NCI-H1105 treated with DMSO at 0.1 percent for 48 hours (cell line): ENCODE measurements around the gene CXCR2.
A peak's percentile ranks its signal among the peaks of the same experiment; 100 is the strongest.
"Not testable (repeated sequence)": the region's sequence is repeated elsewhere in the genome, so short reads cannot be mapped to it uniquely, and the experiment has no call there.

Experiments used
- DNase-seq: peaks from one replicate; lab custom pipeline; 2025; lab: John Stamatoyannopoulos, UW

CXCR2 gene

GRCh38 chr2:218130377-218130776 is 4.5 kb downstream of the CXCR2 start:
- DNase-seq, result no peak

- DNase-seq, result no peak
Observed at GRCh38 chr2:218130822-218131221, 5.0 kb downstream of the CXCR2 start.

DNA sequence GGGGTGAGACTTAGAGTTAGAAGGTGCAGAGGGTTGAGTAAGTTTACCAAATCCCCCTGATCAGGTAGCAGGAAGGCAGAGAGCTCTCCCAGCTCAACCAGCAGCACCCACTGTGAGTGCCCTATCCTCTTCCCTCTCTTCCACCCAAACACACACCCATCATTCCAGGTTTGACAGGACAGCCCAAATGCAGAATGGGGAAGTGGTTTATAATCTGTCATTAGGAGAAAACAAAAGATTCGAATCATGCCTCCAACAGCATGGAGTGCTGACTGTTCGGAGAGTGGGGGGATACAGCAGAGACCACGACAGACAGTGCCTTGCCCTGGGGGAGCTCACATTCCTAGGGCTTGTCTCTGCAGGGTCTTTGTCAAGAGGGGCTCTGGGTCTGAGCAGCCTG is 11.7 kb downstream of the CXCR2 start:
- no peak for DNase-seq

GRCh38 chr2:218138047-218138446 is 12.2 kb downstream of the CXCR2 start:
- no peak for DNase-seq

DNA sequence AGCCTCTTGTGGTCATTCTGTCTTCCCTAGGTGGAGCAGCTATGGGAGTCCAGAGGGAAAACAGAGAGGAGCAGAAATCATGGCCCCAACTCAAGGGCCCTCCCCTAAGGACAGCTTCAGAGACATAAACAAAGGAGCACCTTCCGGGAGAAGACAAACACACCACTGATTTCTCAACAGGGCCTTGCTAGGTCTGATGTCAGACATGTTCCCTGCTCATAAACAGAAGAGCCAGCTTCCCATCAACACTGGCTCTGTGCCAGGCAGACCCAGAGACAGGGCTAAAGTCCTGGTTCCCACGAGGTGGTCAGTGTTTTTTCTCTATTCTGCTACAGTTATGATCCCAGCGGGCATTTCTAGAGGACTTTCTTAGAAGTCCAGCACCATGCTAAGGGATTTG is 19.3 kb downstream of the CXCR2 start:
- DNase-seq, result no peak

DNA sequence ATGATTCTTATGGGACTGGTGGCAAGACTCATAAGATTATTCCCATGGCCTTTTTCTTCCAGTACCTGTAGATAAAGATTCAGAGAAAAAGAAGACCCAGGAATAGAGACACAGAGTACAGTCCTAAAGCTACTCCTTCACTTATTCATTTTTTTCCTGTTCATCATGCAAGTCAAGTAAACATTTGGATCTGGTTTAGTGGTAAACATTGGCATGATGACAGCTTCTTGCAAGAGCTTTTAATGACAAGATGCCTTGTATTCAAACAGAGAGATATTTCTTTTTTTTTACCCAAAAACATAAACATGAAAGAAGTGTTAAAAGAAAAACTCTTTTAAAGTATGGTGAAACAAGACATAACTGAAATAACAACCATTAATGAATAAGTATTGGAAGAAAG is 20.2 kb downstream of the CXCR2 start:
- DNase-seq, result no peak

DNA sequence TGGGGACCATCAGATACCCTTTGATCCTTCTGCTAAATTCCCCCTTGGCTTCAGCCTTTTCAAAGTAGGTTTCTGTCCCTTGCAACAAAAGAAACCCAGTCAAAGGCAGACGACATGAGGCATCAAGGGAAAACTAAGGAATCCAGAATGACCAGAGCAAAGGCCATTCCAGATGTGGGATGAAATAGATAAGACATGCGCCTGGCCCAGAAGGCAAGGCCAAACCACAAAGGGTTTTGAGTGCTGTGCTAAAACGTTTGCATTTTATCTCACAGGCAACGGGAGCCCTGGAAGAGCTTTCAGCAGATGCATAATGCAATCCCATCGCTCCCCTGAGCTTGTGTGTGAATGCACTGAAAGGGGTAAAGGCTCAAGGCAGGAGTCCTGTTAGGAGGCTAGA is 23.3 kb downstream of the CXCR2 start:
- no peak for DNase-seq

DNA sequence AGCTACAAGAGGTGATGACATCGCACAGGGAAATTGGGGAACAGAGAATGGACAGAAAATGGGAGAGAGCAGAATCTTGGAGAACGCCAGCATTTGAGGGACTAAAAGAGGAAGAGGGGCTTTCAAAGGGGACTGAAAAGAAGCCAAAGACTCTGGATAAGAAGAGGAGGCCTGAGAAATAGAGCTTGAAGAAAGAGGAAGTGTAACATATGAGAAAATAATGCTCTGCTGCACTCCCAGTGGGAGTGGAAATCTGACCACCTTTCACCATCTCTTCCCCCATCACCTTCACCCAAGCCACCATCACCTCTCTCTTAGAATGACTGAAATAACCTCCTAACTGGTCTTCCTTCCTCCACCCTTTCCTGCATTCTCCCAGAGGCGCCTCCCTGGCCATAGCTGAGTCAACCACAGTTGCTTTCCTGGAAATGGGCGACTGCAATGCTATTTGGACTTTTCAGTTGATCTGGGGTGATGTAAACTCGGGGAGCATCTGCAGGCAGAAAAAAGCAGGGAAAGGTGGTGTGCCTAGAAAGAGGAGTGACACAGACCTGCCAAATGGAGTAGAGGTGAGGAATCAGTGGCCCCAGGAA is 24.1 kb downstream of the CXCR2 start:
- DNase-seq, result no peak

- no peak for DNase-seq
Observed at GRCh38 chr2:218152172-218152571, 26.3 kb downstream of the CXCR2 start.

DNA sequence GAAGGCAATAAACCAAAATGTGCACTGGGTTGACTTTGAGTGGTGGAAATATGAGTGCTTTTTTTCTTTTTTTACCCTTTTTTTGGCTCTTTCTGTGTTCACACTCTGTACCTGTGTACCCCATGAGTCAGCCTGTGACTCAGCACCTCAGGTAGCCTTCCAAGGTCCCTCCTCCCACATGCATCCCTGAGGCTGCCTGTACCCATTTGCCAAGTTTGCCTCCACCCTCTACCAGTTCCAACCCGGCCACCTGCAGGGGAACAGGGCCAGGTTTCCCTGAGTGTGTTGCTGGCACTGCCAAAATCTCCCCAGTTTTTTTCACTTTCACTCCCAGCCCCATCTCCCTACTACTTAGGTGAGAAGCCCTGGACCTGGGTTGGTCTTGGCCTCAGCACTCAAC is 26.9 kb downstream of the CXCR2 start:
- no peak for DNase-seq

GRCh38 chr2:218155953-218156479 is 30.2 kb downstream of the CXCR2 start:
- DNase-seq, result no peak

GRCh38 chr2:218161644-218162043 is 35.8 kb downstream of the CXCR2 start:
- DNase-seq, result no peak

- no peak for DNase-seq
Observed at GRCh38 chr2:218162814-218163213, 37.0 kb downstream of the CXCR2 start.

DNA sequence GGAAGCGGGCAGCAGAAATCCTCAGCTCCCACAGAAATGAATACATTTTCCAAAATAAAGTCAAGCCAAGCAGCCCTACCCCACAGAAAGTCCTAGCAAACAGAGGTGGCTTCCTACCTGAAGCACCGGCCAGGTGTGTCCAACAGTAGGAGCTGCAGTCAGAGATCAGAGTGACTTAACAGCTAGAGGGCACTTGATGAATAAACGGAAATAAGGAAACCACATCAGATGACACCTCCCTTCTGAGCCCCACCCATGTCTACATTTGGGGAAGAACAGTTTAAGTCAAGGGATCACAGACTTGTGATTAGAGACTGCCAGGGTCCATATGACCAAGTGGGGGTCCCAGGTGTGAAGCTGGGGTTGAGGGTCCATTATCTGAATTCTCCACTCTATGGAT is 41.0 kb downstream of the CXCR2 start, which contains the start of gene CXCR1:
CXCR1 (minus strand) TSS at position 172 of the 400 bp plus-strand sequence. CDS start 1,751 bp downstream, outside the sequence.
- DNase-seq, result no peak

- DNase-seq, result no peak
Observed at GRCh38 chr2:218168016-218168415, 42.2 kb downstream of the CXCR2 start.

DNA sequence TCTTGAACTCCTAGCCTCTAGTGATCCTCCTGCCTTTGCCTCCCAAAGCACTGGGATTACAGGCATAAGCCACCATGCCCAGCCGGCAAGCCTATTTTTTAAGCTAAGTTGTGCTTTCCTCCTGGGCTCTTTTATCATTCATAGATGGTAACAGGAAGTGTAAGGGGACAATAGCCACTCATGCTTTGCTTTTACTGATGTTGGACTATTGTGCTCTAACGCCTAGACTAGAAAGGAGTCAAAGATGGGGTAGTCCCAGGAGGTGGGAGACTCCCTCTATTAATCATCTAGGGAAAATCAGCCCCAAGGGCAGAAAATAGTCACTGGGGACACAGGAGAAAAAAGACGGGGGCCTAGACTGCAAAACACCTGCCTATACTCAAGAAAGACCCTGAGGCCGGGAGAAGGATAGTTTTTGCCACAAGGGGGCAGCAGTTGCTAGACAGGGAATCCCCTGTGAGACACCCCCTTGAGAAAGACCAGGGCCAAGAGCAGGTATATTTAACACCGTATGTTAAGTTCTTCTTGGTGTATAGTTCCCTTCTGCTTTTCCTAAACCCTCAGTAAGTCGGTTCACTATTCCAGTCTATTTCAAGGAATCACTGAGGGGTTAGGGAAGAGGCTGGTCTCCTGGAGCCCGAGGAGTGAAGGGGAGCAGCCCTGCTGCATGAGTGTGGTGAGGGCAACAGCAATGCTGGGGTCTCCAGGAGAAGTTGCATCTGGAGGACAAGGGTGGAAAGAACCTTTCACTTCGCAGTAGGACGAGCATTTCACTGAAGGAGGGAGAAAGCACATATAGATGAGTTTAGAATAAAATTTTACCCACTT is 43.0 kb downstream of the CXCR2 start:
- DNase-seq, result peak; percentile 20

DNA sequence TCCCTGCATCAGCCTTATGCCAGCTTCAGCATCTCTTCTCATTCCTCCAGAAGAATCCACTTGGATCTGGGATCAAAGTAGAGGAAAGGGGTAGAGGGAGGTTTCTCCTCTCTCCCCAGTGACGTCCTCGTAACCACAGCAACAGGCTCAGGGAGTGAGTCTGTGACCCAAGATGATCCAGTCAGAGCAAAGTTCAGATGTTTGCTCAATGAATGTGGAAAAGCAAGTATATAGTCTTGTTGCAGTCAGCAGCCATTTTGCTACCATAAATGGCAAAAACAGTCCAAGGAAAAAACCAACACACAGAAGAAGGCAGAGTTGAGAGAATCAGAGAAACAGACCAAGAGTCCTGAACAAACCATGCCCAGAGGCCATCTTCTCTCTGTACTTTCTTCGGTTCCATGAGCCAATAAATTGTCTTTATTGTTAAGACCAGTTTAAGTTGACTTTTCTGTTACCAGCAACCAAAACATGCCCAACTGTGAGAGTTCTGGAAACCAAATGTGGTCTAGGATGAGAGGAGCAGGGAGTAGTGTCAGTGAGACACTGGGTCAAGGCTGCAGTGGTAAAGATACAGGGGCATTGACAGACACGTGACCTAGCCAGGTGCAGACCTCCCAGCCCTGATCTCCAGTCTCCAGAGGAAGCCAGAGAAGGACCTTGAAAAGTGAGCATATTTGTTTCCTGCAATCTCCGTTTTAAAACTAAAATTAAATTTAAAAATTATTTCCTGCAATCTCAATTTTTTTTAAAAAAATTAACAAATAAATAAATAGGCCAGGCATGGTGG is 44.1 kb downstream of the CXCR2 start:
- no peak for DNase-seq

DNA sequence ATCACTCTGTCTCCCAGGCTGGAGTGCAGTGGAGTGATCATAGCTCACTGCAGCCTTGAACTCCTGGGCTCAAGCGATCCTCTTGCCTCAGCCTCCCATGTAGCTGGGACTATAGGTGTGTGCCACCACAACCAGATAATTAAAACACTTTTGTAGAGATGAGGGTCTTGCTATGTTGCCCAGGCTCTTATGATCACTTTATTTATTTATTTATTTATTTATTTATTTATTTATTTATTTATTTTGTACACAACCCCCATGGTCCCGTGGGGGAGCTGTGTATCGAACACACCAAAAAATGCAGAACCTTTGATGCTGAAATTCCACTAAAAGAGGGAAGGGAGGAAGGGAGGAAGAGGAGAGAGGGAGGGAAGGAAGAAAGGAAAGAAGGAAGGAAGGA is 45.9 kb downstream of the CXCR2 start:
- DNase-seq, result not testable (repeated sequence)

- no peak for DNase-seq
Observed at GRCh38 chr2:218172845-218173244, 47.0 kb downstream of the CXCR2 start.

GRCh38 chr2:218179782-218180181 is 54.0 kb downstream of the CXCR2 start:
- DNase-seq, result no peak

- DNase-seq, result no peak
Observed at GRCh38 chr2:218180467-218181114, 54.8 kb downstream of the CXCR2 start.

DNA sequence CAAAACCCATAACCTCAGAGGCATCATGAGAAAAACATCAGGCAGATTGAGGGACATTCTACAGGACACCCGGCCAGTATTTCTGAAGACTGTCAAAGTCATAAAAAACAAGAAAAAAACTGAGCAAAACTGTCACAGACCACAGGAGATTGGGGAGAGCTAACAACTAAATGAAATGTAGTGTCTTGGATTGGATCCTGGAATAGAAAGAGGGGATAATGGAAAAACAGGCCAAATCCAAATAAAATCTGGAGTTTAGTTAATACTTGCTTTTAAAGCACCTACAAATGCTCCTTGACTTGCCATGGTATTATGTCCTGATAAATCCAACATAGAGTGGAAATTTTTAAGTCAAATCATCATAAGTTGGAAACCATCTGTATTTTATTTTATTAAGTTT is 58.5 kb downstream of the CXCR2 start:
- no peak for DNase-seq
